Tibial nerve (tissue), 4 donors: ENCODE data around the gene GAP43.

Experiments
- EP300 ChIP-seq, 2 donors: sonication (generic); formaldehyde crosslinking; IDR thresholded peaks; one replicate each; pipeline ENCODE4 v1.6.1; 2017; ENCODE audit warnings: antibody characterized with exemption in 2 of 2, mild to moderate bottlenecking in 1 of 2
- POLR2A ChIP-seq, 2 donors: fragments of 450-650 bp; IDR thresholded peaks; one replicate each; pipeline ENCODE4 v1.6.1; 2017; ENCODE audit warnings: antibody characterized with exemption in 2 of 2, mild to moderate bottlenecking in 2 of 2, moderate library complexity in 2 of 2
- TF ChIP-seq, protein P1 (sequence below), 5 experiments: fragments of 200-600 bp in 3 of 5; fragments of 450-650 bp in 2 of 5; sonication (generic) in 3 of 5; IDR thresholded peaks; one replicate each; pipeline ENCODE4 v1.5.1; 2016 to 2019; ENCODE audit warnings: antibody characterized with exemption in 5 of 5, mild to moderate bottlenecking in 3 of 5, moderate library complexity in 2 of 5

DNA sequence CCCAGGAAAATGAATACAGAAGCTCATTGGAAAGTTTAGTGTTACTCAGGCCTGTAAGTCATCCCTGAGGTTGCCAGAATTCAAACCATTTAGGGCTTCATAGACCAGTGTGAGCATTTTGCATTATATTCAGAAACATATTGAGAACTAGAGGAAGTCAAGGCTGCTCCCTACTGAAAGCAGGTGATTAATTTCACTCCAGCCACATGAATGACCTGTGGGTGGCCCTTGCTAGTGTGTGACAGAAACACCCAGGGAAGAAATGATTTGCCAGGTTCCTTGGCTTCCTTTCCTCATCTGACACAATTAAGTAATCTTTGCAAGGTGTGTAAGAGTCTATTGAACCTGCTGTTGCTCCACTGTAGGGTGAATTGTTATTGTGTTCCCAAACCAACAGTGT, 61.8 kb downstream of the GAP43 start:
- TF ChIP-seq, protein P1, sequence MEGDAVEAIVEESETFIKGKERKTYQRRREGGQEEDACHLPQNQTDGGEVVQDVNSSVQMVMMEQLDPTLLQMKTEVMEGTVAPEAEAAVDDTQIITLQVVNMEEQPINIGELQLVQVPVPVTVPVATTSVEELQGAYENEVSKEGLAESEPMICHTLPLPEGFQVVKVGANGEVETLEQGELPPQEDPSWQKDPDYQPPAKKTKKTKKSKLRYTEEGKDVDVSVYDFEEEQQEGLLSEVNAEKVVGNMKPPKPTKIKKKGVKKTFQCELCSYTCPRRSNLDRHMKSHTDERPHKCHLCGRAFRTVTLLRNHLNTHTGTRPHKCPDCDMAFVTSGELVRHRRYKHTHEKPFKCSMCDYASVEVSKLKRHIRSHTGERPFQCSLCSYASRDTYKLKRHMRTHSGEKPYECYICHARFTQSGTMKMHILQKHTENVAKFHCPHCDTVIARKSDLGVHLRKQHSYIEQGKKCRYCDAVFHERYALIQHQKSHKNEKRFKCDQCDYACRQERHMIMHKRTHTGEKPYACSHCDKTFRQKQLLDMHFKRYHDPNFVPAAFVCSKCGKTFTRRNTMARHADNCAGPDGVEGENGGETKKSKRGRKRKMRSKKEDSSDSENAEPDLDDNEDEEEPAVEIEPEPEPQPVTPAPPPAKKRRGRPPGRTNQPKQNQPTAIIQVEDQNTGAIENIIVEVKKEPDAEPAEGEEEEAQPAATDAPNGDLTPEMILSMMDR (IDR thresholded peaks at IDR 0.05): no peak
- TF ChIP-seq EP300 (IDR thresholded peaks at IDR 0.05): no peak
- no peak for TF ChIP-seq POLR2A (IDR thresholded peaks at IDR 0.05)
